Measurements from ENCODE around the gene UTS2R.

GRCh38 chr17:82386881-82387704, 15.5 kb downstream of the UTS2R start:
- TF ChIP-seq CTCF (IDR thresholded peaks at IDR 0.05 in 4 of 5, conservative IDR thresholded peaks at IDR 0.05 in 1 of 5) (no peak), POLR2A (IDR thresholded peaks at IDR 0.05) (no peak)
